ENCODE measurements around the gene TH.

GRCh38 chr11:2201542-2201941, 29.9 kb upstream of the TH start:
- TF ChIP-seq POLR2A (IDR thresholded peaks at IDR 0.05; ENCODE audit: extremely low read depth, insufficient read length) (no peak), CTCF (IDR thresholded peaks at IDR 0.05; ENCODE audit: low read depth, low read length) (no peak), MAX (IDR thresholded peaks at IDR 0.05; ENCODE audit: low read depth, low read length) (no peak)

All from NB4 (cell line).